ENCODE results near the gene COLQ.
"Not testable (repeated sequence)": the region's sequence is repeated elsewhere in the genome, so short reads cannot be mapped to it uniquely, and the experiment has no call there.

The COLQ gene

GRCh38 chr3:15427182-15427880, 94.2 kb downstream of the COLQ start, which contains the start of the genes EAF1 and METTL6:
Gene EAF1 (plus strand): TSS chr3:15427598. CDS start chr3:15427780, 182 bp downstream.
Gene METTL6 (minus strand): TSS chr3:15427544. CDS start chr3:15426511, 1,033 bp downstream.
- DNase-seq (ENCODE audit: low spot score) = peak; percentile 92

GRCh38 chr3:15426579-15427118, 94.9 kb downstream of the COLQ start:
- no peak for DNase-seq (ENCODE audit: low spot score)

DNA sequence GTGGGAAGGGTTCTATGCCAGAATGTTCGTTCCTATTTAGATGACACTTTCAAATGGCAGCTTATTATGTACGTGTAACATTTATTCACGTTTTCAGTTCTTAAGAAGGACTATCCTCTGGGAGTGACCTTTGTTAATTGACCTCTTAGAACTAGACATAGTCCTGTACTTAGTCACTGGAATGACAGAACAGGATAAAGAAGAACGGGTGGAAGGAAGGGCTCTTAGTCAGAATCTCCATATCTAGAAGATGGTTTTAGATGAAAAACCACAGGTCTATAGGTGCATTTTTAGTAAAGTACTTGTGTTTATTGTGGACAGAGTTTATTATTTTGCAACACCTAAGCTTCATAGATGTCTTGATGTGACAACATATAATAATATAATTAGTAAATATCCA, 100.6 kb downstream of the COLQ start:
- no peak for DNase-seq (ENCODE audit: low spot score)

DNA sequence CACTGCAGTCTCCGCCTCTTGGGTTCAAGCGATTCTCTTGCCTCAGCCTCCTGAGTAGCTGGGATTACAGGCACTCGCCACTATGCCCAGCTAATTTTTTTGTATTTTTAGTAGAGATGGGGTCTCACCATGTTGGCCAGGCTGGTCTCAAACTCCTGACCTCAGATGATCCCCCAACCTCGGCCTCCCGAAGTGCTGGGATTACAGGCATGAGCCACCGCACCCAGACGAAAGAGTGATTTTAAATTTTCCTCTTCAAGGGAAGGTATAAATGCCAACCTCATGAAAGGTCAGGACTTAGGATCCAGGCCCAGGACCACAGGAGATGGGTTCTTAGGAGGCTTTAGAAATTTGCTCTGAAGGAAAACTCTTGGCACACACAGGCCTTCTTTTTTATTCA, 110.5 kb downstream of the COLQ start:
- DNase-seq (ENCODE audit: low spot score) = not testable (repeated sequence)

- DNase-seq (ENCODE audit: low spot score) = no peak
Observed at GRCh38 chr3:15409774-15410173, 111.7 kb downstream of the COLQ start.

DNA sequence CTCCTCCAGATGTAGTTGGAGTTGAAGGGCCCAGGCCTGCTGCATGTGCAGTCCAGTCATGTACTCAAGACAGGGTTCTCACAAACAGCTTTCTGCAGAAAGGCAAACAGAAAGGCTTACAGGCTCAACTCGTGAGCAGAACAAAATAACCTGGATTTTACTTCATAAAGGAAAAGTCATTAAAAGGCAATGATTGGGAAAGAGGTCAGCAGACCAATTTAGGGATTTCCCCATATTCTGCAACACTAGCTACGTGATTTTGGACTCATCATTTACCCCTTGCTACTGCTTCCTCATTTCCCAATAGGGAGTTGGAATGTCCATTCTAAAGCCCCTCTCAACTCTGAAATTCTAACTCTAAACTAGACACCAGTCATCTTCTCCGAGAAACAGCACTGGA, 112.3 kb downstream of the COLQ start:
- DNase-seq (ENCODE audit: low spot score) = no peak

GRCh38 chr3:15405448-15406050, 116.0 kb downstream of the COLQ start:
- DNase-seq (ENCODE audit: low spot score) = peak; percentile 64

DNA sequence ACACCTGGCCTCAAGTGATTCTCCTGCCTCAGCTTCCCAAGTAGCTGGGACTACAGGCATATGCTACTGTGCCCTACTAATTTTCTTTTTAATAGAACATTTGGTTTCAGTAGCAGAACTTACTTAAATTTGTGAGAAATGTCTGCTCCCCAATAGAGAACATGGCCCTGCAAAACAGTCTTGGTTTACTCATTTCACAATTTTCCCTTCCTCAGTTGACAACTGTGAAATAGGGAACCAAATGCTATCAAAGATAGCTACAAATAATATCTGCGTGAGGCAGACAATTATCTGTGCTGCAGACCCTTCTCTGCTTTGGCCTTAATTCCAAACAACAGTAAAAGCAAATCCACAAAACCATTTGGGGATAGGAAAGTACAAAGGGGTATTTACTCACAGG, 116.7 kb downstream of the COLQ start:
- no peak for DNase-seq (ENCODE audit: low spot score)

DNA sequence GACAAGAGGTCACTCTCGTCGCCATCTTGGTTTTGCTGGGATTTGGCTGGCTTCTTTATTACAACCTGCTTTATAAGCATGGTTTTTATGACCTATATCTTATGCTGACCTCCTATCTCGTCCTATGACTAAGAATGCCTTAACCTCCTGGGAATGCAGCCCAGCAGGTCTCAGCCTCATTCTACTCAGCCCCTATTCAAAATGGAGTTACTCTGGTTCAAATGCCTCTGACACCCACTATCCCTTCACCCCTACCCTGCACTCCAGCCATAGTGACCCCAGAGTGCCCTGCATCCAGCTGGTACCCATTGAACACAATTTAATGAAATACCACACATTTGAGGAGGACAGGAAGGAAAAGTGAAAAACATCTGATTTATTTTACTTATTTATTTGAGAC, 117.5 kb downstream of the COLQ start:
- DNase-seq (ENCODE audit: low spot score) = no peak

- no peak for DNase-seq (ENCODE audit: low spot score)
Observed at GRCh38 chr3:15403495-15403894, 118.0 kb downstream of the COLQ start.

DNA sequence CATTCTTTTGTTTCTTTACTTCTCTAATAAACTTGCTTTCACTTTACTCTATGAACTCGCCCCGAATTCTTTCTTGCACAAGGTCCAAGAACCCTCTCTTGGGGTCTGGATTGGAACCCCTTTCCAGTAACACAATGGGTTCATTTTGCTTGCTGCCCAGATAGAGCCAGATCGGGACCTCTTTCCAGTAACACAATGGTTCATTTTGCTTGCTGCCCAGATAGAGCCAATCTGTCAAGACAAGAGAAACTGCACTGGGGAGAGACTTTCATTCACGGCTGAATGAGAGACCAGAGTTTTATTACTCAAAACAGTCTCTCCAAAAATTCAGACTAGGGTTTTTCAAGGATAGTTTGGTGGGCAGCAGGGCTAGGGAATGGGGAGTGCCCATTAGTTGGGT, 119.6 kb downstream of the COLQ start:
- no peak for DNase-seq (ENCODE audit: low spot score)

Measured in AG08395 (cell line).